ENCODE results near the gene PSME2. TPM values are rescaled to one million over a fixed set of nuclear protein-coding genes. Genes with fewer than 3 reads are reported as not detected.

PSME2 gene
- total RNA-seq, 1 experiment from 2014 or later: 153 TPM

DNA sequence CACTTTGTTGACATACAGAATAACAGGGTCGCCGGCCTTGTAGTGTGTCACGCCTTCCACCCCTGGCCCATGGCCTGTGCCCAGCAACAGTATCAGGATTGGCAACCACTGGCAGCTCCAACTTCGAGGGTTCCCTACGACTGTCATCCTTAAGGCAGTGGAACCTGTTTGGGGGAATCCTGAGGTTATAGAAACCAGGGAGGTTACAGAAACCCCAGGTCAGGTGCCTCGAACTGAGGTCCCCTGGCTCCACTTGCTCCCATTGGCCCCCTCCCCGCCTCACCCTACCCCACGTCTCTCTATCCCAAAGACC lies 48.4 kb upstream of the PSME2 start:
- H3K9me2 ChIP-seq (ENCODE audit: insufficient read depth): no peaks in the 10 kb centered on the region
- ChIA-PET CTCF (no interaction called here), POLR2A (ENCODE audit: unreplicated experiment) (interaction anchor here (0.7 to 1.2 kb wide), 2 partner anchors 18 to 58 kb away, joined by 3 to 5 read pairs; partner anchors contain the start of gene CHMP4A)
- peak overlapping the region; percentile 71 for H3K4me3 ChIP-seq
- no peak for TF ChIP-seq EZH2 (IDR thresholded peaks at IDR 0.05; ENCODE audit: low read depth)
- TF ChIP-seq, protein P1, sequence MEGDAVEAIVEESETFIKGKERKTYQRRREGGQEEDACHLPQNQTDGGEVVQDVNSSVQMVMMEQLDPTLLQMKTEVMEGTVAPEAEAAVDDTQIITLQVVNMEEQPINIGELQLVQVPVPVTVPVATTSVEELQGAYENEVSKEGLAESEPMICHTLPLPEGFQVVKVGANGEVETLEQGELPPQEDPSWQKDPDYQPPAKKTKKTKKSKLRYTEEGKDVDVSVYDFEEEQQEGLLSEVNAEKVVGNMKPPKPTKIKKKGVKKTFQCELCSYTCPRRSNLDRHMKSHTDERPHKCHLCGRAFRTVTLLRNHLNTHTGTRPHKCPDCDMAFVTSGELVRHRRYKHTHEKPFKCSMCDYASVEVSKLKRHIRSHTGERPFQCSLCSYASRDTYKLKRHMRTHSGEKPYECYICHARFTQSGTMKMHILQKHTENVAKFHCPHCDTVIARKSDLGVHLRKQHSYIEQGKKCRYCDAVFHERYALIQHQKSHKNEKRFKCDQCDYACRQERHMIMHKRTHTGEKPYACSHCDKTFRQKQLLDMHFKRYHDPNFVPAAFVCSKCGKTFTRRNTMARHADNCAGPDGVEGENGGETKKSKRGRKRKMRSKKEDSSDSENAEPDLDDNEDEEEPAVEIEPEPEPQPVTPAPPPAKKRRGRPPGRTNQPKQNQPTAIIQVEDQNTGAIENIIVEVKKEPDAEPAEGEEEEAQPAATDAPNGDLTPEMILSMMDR (conservative IDR thresholded peaks at IDR 0.05): no peak
- peak overlapping the region; percentile 80; the same call in 1 of the 2 replicates for H3K27ac ChIP-seq
- DNase-seq: no peak
- no peaks in the 10 kb centered on the region for H4K20me1 ChIP-seq (ENCODE audit: insufficient read depth)
- peaks cover 8% of the 10 kb centered on the region; the same call in 1 of the 2 replicates for H3F3A ChIP-seq (ENCODE audit: insufficient read depth, low read depth)
- H3K4me1 ChIP-seq (replicated peaks; ENCODE audit: insufficient read depth): 0 out of 2 replicates have a peak, but pooled peaks cover 7% of the 10 kb centered on the region
- no peaks in the 10 kb centered on the region for H3K27me3 ChIP-seq (ENCODE audit: insufficient read depth, low read depth)
- H3K79me2 ChIP-seq (ENCODE audit: low read depth): peaks cover 35% of the 10 kb centered on the region
- intact Hi-C loops (cut with micrococcal nuclease; ENCODE audit: unreplicated experiment): loop anchor here (2.0 kb wide), 1 partner anchor 18 kb away; the partner anchor contains the start of gene CHMP4A
- H3K36me3 ChIP-seq (ENCODE audit: low read depth): no peaks in the 10 kb centered on the region
- peak overlapping the region; percentile 71 for H3K4me2 ChIP-seq
- peak overlapping the region; percentile 91 for H2AFZ ChIP-seq
- no peaks in the 10 kb centered on the region for H3K9me3 ChIP-seq (ENCODE audit: insufficient read depth, low read depth)
- no TSS peak for BruUV-seq (replicated peaks)

DNA sequence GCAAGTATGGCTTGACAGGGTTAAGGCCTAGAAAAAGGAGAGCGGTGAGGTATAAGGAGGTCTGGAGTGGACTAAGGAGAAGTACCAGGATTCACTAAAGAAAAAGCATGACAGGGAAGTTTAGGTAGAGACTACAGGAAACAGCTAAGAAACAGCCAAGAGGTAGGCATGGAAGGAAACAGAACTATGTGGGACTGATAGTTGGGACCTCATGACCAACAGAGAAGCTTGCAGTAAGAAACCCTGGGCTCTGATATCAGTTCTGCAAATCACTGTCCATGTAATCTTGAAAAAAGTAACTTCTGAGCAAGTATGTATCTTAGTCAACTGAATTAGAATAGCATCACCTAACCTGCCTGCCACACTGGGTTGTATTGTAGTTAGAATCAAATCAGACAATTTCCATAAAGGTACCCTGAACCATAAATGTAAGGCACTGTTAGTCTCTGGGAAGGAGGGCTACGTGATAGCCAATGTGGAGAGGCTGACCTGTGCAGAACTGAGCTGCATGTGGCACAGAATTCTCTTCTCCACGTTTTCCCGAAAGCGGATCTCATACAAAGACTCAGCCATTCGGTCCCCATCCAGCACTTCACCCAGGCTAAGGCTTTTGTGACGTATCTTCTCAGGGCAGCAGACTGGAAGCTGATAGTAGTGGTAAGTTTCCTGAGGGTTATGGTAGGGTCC lies 47.9 kb upstream of the PSME2 start:
- CTCF ChIA-PET: no interaction called here
- Histone ChIP-seq H3K9me2 (ENCODE audit: insufficient read depth) (no peaks in the 10 kb centered on the region), H3K36me3 (ENCODE audit: low read depth) (no peaks in the 10 kb centered on the region), H3K79me2 (ENCODE audit: low read depth) (peaks cover 35% of the 10 kb centered on the region), H2AFZ (no peak overlapping the region; the same call in 1 of the 2 replicates), H3K4me2 (peak overlapping the region; percentile 71), H3K9me3 (ENCODE audit: insufficient read depth, low read depth) (no peaks in the 10 kb centered on the region), H3F3A (ENCODE audit: insufficient read depth, low read depth) (peaks cover 8% of the 10 kb centered on the region; the same call in 1 of the 2 replicates), H3K27ac (no peak overlapping the region), H4K20me1 (ENCODE audit: insufficient read depth) (no peaks in the 10 kb centered on the region), H3K27me3 (ENCODE audit: insufficient read depth, low read depth) (no peaks in the 10 kb centered on the region), H3K4me3 (peak overlapping the region; percentile 71; the same call in 1 of the 2 replicates), H3K4me1 (replicated peaks; ENCODE audit: insufficient read depth) (0 out of 2 replicates have a peak, but pooled peaks cover 9% of the 10 kb centered on the region)
- BruUV-seq (replicated peaks): TSS peak; percentile 51
- POLR2A ChIA-PET (ENCODE audit: unreplicated experiment): interaction anchor here (1.2 kb wide), 1 partner anchor 57 kb away, joined by 5 read pairs; no protein-coding TSS in a partner anchor
- DNase-seq: no peak
- intact Hi-C loops (cut with micrococcal nuclease; ENCODE audit: unreplicated experiment): loop anchor here (2.0 kb wide), 1 partner anchor 18 kb away; the partner anchor contains the start of gene CHMP4A
- TF ChIP-seq EZH2 (IDR thresholded peaks at IDR 0.05; ENCODE audit: low read depth): no peak
- TF ChIP-seq, protein P1 (conservative IDR thresholded peaks at IDR 0.05): no peak

DNA sequence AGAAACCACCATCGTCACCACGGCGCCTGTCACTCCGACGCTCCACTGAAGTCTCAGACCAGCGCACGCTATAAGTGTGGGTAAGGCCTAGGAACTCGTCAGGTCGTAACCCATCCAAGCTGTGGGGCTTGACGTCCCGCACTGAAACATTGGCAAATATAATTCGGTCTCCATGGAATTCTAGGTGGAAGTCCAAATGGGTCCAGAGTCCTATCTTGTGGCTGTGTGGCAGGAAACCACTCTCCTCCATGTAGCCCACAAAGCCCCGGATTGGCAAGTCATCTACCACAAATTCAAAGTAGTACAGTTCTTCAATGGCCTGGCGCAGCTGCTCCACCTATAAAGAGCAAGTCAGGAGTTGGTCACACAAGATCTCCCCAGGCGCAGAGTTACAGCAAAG lies 46.5 kb upstream of the PSME2 start:
- no peaks in the 10 kb centered on the region for H3K9me2 ChIP-seq (ENCODE audit: insufficient read depth)
- H3K4me2 ChIP-seq: no peak overlapping the region
- peaks cover 36% of the 10 kb centered on the region for H3K79me2 ChIP-seq (ENCODE audit: low read depth)
- TF ChIP-seq, protein P1 (conservative IDR thresholded peaks at IDR 0.05): no peak
- no peak for TF ChIP-seq EZH2 (IDR thresholded peaks at IDR 0.05; ENCODE audit: low read depth)
- no peak overlapping the region for H3K27ac ChIP-seq
- H3K36me3 ChIP-seq (ENCODE audit: low read depth): no peaks in the 10 kb centered on the region
- DNase-seq: no peak
- CTCF ChIA-PET: no interaction called here
- BruUV-seq (replicated peaks): no TSS peak
- H3K4me3 ChIP-seq: no peak overlapping the region
- H3F3A ChIP-seq (ENCODE audit: insufficient read depth, low read depth): peaks cover 11% of the 10 kb centered on the region; the same call in 1 of the 2 replicates
- H3K27me3 ChIP-seq (ENCODE audit: insufficient read depth, low read depth): no peaks in the 10 kb centered on the region
- H3K4me1 ChIP-seq (replicated peaks; ENCODE audit: insufficient read depth): peaks cover 14% of the 10 kb centered on the region
- no peak overlapping the region for H2AFZ ChIP-seq
- intact Hi-C loops (cut with micrococcal nuclease; ENCODE audit: unreplicated experiment): no loop called here
- POLR2A ChIA-PET (ENCODE audit: unreplicated experiment): no interaction called here
- no peaks in the 10 kb centered on the region for H3K9me3 ChIP-seq (ENCODE audit: insufficient read depth, low read depth)
- H4K20me1 ChIP-seq (ENCODE audit: insufficient read depth): no peaks in the 10 kb centered on the region
